HG02798 (cell line): Measurements from ENCODE around the gene CCDC138.
"Not testable (repeated sequence)": the region's sequence is repeated elsewhere in the genome, so short reads cannot be mapped to it uniquely, and the experiment has no call there.

Experiments used
- ATAC-seq: cut with Tn5 transposase; IDR thresholded peaks from one replicate; pipeline ENCODE4 v1.9.1; 2021; ENCODE audit warnings: mild to moderate bottlenecking; ENCODE audit not compliant: unreplicated experiment, poor library complexity

CCDC138 gene

GRCh38 chr2:108786354-108787215 lies at the start of gene CCDC138:
TSS of gene CCDC138 (plus strand) at chr2:108786771. CDS start at chr2:108786823, 52 bp downstream.
- ATAC-seq, result peak; percentile 98

GRCh38 chr2:108757973-108758372 lies 28.6 kb upstream of the CCDC138 start:
- not testable (repeated sequence) for ATAC-seq

- not testable (repeated sequence) for ATAC-seq
Measured at GRCh38 chr2:108762618-108763017, 24.0 kb upstream of the CCDC138 start.

- not testable (repeated sequence) for ATAC-seq
Measured at GRCh38 chr2:108766671-108767070, 19.9 kb upstream of the CCDC138 start.

GRCh38 chr2:108767859-108768258 lies 18.7 kb upstream of the CCDC138 start:
- not testable (repeated sequence) for ATAC-seq

DNA sequence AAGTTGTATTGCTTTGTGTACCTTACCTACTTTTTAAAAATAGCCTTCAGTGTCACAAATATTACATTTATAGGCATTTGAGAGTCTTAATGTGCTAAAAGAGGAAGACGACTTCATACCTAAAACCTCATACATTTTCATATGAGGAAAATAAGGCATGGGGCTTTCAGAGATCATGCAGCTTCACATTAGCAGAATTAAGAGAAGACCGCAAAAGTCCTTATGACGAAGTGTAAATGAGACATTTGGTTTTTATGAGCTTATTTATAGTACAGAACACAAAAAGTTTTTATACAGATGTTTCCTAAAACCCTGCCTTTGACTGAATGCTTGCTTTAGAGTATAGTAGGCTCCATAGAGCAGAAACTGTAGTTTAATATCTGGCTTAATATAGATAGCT lies 10.1 kb upstream of the CCDC138 start:
- ATAC-seq, result peak; percentile 82

GRCh38 chr2:108778857-108779256 lies 7.7 kb upstream of the CCDC138 start:
- ATAC-seq, result no peak

DNA sequence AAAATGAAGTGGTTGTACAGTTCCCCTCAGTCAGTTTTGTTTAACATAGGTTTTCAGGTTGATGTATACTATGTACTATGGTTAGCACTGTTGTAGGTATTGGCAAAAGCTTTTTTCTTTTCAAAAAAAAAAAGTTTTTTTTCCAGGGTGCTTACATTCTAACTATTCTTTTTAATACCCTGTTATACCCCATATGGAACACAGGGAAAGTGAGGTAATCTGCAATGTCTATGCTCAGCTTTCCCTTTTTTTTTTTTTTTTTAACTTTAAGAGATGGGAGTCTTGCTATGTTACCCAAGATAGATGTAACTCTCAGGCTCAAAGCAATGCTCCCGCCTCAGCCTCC lies 590 bp upstream of the CCDC138 start:
- no peak for ATAC-seq

DNA sequence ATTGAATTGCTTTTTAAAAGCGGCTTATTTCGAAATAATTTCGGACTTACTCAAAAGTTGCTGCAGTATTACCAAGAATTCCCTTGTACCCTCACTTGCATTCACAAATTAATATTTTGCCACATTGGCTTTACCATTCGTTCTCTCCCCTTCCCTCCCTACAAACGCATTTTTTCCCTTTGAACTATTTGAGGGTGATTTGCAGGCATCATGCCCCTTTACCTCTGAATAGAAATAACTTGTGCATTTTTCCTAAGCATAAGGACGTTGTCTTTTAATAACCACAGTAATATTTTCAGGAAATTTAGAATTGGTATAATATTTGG lies 608 bp downstream of the CCDC138 start:
- ATAC-seq, result no peak

GRCh38 chr2:108803045-108803736 lies 16.6 kb downstream of the CCDC138 start:
- ATAC-seq, result no peak

DNA sequence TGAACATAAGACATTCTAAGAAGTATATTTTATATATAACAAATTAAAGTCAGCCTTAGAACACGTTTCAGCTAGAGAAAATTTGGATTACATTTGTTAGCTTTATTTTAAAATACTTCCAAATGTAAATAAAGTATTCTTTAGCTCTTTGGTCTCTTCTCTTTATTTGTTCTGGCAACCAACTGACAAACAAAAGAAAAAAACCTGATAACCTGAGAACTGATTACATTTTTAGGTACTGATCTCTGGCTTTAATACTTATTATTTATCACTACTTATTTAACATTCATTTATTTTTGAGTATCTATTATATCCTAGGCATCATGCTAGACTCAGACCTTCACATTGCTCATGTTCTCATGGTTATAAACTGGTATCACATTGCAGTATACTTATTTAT lies 18.5 kb downstream of the CCDC138 start:
- ATAC-seq, result no peak

DNA sequence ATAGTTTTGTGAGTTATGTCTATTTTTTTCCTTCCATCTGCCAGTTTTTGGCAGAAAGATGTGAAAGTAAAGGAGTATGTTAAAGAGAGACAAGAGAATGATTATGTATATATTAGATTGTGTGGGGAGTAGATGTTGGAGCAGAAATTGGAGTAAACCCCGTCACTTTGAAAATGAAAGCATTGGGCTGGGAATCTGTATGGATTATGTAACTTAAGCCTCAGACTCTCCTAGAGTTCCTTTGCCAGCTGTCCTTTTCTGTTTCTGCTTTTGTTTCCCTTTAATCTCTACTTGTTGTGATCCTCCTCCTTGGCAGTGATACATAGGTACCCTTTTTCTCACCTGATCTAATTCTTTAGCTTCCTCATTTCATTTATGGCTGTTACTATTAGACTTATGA lies 19.2 kb downstream of the CCDC138 start:
- ATAC-seq, result no peak

- no peak for ATAC-seq
Measured at GRCh38 chr2:108806371-108807113, 20.0 kb downstream of the CCDC138 start.

GRCh38 chr2:108809936-108810335 lies 23.4 kb downstream of the CCDC138 start:
- ATAC-seq, result no peak

GRCh38 chr2:108810993-108811957 lies 24.7 kb downstream of the CCDC138 start:
- no peak for ATAC-seq

GRCh38 chr2:108813732-108814131 lies 27.2 kb downstream of the CCDC138 start:
- ATAC-seq, result no peak

DNA sequence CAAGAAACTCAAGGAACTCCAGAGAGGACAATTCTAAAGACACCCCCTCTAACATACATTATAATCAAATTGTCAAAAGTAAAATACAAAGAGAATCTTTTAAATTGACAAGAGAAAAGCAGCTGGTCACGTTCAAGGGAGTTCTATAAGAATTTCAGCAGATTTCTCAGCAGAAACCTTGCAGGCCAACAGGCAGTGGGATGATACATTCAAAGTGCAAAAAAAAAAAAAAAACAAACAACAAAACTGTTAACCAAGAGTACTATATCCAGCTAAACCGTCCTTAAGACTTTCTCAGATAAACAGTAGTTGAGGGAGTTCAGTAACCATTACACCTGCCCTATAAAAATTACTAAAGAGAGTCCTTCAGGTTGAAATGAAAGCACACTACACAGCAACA lies 33.9 kb downstream of the CCDC138 start:
- ATAC-seq, result no peak

DNA sequence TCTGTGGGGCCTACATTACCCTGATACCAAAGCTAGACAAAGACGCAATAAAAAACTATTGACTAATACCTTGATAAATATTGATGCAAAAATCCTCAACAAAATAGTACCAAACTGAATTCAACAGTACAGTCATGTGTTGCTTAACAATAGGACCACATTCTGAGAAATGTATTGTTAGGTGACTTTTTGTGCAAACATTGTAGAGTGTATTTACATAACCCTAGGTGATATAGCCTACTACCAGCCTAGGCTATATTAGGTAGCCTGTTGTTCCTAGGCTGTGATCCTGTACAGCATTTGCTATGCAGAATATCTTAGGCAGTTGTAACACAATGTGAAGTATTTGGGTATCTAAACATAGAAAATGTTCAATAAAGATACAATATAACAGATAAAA lies 36.7 kb downstream of the CCDC138 start:
- ATAC-seq, result no peak

GRCh38 chr2:108824316-108825070 lies 37.9 kb downstream of the CCDC138 start:
- no peak for ATAC-seq
